HepG2 (cell line): ENCODE results near the gene FRMD8. TPM values are rescaled to one million over a fixed set of nuclear protein-coding genes. Genes with fewer than 3 reads are reported as not detected.
A peak's percentile ranks its signal among the peaks of the same experiment; 100 is the strongest.

Source experiments
- CC2D1A ChIP-seq: sonication (generic); formaldehyde crosslinking; IDR thresholded peaks from 2 replicates; pipeline ENCODE4 v1.8.1; 2023; ENCODE audit warnings: mild to moderate bottlenecking, missing genetic modification reagents
- MED8 ChIP-seq: sonication (generic); formaldehyde crosslinking; IDR thresholded peaks from 2 replicates; pipeline ENCODE4 v1.8.1; 2023; ENCODE audit warnings: mild to moderate bottlenecking, missing genetic modification reagents; ENCODE audit not compliant: insufficient replicate concordance
- RFX3 ChIP-seq: IDR thresholded peaks from 2 replicates; pipeline ENCODE4 v1.6.1; 2016; ENCODE audit warnings: missing biosample characterization, missing genetic modification reagents
- TSC22D2 ChIP-seq: sonication (generic); formaldehyde crosslinking; IDR thresholded peaks from 2 replicates; pipeline ENCODE4 v1.5.1; 2020; ENCODE audit warnings: missing genetic modification reagents, mild to moderate bottlenecking, borderline replicate concordance
- ZMYM4 ChIP-seq: sonication (generic); formaldehyde crosslinking; IDR thresholded peaks from 2 replicates; pipeline ENCODE4 v1.8.1; 2023; ENCODE audit warnings: mild to moderate bottlenecking, missing genetic modification reagents
- ZNF335 ChIP-seq: sonication (generic); formaldehyde crosslinking; IDR thresholded peaks from 2 replicates; pipeline ENCODE4 v1.4.0; 2020; ENCODE audit warnings: missing genetic modification reagents
- ZNF616 ChIP-seq: sonication (generic); formaldehyde crosslinking; IDR thresholded peaks from 2 replicates; pipeline ENCODE4 v1.5.0; 2020; ENCODE audit warnings: low read depth, mild to moderate bottlenecking, missing genetic modification reagents
- ZNF644 ChIP-seq: IDR thresholded peaks from 2 replicates; pipeline ENCODE4 v1.6.1; 2016; ENCODE audit warnings: low read depth
- ZNF773 ChIP-seq: sonication (generic); formaldehyde crosslinking; IDR thresholded peaks from 2 replicates; pipeline ENCODE4 v1.4.0; 2020; ENCODE audit warnings: missing genetic modification reagents, borderline replicate concordance
- polyA plus RNA-seq, 8 experiments: library from polyadenylated mRNA; depleted of rRNA in 3 of 8; stranded (reverse) in 7 of 8; unstranded in 1 of 8; fragments of >200 nt; fragmentation: Illumina TruSeq in 4 of 8; extraction: Trizol in 4 of 8; gene quantifications; 2 replicates each; pipeline versions ENCODE4 v1.2.1 to v1.2.3, GENCODE V29; 2011 to 2016; ENCODE audit warnings: low read depth in 4 of 8, missing spikeins in 1 of 8, mixed read lengths in 1 of 8; ENCODE audit not compliant: insufficient read depth in 1 of 8
- total RNA-seq, 5 experiments: library from RNA; depleted of rRNA; stranded (reverse); fragments of >200 nt; fragmentation: Illumina TruSeq; extraction: Trizol; gene quantifications; 2 replicates each; pipeline ENCODE4 v1.2.3, GENCODE V29; 2016; ENCODE audit warnings: low read depth in 1 of 5
- TF ChIP-seq, protein P1 (sequence below): sonication (generic); formaldehyde crosslinking; IDR thresholded peaks from 2 replicates; pipeline ENCODE4 v1.5.0; 2020; ENCODE audit warnings: missing genetic modification reagents
- TF ChIP-seq, protein P2 (sequence below): sonication (generic); formaldehyde crosslinking; IDR thresholded peaks from 2 replicates; pipeline ENCODE4 v1.4.0; 2020; ENCODE audit warnings: missing genetic modification reagents, borderline replicate concordance
- TF ChIP-seq, protein P3 (sequence below): sonication (generic); formaldehyde crosslinking; IDR thresholded peaks from 2 replicates; pipeline ENCODE4 v1.4.0; 2020; ENCODE audit warnings: mild to moderate bottlenecking, missing genetic modification reagents, borderline replicate concordance
- TF ChIP-seq, protein P4 (sequence below), 2 experiments: sonication (generic) in 1 of 2; formaldehyde crosslinking in 1 of 2; IDR thresholded peaks; 2 replicates each; pipeline versions ENCODE4 v1.4.0 to v1.6.1; 2016 to 2020; ENCODE audit warnings: borderline replicate concordance in 1 of 2, low read depth in 1 of 2, mild to moderate bottlenecking in 1 of 2, missing genetic modification reagents in 1 of 2
- TF ChIP-seq, protein P5 (sequence below): sonication (generic); formaldehyde crosslinking; IDR thresholded peaks from 2 replicates; pipeline ENCODE4 v1.4.0; 2020; ENCODE audit warnings: missing genetic modification reagents

FRMD8 gene
- total and polyA plus RNA-seq, 2 of the 13 experiments (the other 11 are each of a cell fraction or from before 2014, with no cell fraction given), result 5.8 to 20.6 TPM

DNA sequence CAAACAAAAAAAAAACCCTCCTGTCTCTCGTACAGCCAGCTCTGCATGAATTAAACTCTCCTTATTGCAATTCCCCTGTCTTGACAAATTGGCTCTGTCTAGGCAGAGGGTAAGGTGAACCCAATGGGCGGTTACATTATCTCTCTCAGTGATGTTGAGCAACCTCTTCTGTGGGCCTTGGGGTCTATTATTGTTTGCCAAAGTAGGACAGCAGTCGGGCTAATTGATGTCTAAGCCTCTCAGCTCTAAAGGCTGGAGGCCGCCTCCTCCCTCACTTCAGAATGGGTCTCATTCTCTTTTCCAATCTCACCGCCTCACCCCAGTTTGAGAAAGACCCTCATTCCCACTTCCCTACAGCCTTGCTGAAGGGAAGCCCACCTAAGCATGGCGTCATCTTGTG is 2.7 kb upstream of the FRMD8 start (continued):
- TF ChIP-seq TSC22D2 (CRISPR knock-in tag), result no peak
- no peak for TF ChIP-seq CC2D1A (CRISPR knock-in tag)
- TF ChIP-seq, protein P1, sequence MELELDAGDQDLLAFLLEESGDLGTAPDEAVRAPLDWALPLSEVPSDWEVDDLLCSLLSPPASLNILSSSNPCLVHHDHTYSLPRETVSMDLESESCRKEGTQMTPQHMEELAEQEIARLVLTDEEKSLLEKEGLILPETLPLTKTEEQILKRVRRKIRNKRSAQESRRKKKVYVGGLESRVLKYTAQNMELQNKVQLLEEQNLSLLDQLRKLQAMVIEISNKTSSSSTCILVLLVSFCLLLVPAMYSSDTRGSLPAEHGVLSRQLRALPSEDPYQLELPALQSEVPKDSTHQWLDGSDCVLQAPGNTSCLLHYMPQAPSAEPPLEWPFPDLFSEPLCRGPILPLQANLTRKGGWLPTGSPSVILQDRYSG, result no peak
- TF ChIP-seq, protein P2, sequence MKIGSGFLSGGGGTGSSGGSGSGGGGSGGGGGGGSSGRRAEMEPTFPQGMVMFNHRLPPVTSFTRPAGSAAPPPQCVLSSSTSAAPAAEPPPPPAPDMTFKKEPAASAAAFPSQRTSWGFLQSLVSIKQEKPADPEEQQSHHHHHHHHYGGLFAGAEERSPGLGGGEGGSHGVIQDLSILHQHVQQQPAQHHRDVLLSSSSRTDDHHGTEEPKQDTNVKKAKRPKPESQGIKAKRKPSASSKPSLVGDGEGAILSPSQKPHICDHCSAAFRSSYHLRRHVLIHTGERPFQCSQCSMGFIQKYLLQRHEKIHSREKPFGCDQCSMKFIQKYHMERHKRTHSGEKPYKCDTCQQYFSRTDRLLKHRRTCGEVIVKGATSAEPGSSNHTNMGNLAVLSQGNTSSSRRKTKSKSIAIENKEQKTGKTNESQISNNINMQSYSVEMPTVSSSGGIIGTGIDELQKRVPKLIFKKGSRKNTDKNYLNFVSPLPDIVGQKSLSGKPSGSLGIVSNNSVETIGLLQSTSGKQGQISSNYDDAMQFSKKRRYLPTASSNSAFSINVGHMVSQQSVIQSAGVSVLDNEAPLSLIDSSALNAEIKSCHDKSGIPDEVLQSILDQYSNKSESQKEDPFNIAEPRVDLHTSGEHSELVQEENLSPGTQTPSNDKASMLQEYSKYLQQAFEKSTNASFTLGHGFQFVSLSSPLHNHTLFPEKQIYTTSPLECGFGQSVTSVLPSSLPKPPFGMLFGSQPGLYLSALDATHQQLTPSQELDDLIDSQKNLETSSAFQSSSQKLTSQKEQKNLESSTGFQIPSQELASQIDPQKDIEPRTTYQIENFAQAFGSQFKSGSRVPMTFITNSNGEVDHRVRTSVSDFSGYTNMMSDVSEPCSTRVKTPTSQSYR, result peak; percentile 27; the same call in 1 of the 2 replicates
- TF ChIP-seq, protein P3, sequence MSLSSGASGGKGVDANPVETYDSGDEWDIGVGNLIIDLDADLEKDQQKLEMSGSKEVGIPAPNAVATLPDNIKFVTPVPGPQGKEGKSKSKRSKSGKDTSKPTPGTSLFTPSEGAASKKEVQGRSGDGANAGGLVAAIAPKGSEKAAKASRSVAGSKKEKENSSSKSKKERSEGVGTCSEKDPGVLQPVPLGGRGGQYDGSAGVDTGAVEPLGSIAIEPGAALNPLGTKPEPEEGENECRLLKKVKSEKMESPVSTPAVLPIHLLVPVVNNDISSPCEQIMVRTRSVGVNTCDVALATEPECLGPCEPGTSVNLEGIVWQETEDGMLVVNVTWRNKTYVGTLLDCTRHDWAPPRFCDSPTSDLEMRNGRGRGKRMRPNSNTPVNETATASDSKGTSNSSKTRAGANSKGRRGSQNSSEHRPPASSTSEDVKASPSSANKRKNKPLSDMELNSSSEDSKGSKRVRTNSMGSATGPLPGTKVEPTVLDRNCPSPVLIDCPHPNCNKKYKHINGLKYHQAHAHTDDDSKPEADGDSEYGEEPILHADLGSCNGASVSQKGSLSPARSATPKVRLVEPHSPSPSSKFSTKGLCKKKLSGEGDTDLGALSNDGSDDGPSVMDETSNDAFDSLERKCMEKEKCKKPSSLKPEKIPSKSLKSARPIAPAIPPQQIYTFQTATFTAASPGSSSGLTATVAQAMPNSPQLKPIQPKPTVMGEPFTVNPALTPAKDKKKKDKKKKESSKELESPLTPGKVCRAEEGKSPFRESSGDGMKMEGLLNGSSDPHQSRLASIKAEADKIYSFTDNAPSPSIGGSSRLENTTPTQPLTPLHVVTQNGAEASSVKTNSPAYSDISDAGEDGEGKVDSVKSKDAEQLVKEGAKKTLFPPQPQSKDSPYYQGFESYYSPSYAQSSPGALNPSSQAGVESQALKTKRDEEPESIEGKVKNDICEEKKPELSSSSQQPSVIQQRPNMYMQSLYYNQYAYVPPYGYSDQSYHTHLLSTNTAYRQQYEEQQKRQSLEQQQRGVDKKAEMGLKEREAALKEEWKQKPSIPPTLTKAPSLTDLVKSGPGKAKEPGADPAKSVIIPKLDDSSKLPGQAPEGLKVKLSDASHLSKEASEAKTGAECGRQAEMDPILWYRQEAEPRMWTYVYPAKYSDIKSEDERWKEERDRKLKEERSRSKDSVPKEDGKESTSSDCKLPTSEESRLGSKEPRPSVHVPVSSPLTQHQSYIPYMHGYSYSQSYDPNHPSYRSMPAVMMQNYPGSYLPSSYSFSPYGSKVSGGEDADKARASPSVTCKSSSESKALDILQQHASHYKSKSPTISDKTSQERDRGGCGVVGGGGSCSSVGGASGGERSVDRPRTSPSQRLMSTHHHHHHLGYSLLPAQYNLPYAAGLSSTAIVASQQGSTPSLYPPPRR (CRISPR knock-in tag), result peak; percentile 24; the same call in 1 of the 2 replicates
- no peak for TF ChIP-seq ZMYM4 (CRISPR knock-in tag)
- TF ChIP-seq MED8 (CRISPR knock-in tag), result no peak
- TF ChIP-seq RFX3 (CRISPR knock-in tag), result no peak
- peak; percentile 69; the same call in 1 of the 2 replicates for TF ChIP-seq ZNF644 (CRISPR knock-in tag)
- TF ChIP-seq ZNF773, result no peak
- TF ChIP-seq, protein P4, sequence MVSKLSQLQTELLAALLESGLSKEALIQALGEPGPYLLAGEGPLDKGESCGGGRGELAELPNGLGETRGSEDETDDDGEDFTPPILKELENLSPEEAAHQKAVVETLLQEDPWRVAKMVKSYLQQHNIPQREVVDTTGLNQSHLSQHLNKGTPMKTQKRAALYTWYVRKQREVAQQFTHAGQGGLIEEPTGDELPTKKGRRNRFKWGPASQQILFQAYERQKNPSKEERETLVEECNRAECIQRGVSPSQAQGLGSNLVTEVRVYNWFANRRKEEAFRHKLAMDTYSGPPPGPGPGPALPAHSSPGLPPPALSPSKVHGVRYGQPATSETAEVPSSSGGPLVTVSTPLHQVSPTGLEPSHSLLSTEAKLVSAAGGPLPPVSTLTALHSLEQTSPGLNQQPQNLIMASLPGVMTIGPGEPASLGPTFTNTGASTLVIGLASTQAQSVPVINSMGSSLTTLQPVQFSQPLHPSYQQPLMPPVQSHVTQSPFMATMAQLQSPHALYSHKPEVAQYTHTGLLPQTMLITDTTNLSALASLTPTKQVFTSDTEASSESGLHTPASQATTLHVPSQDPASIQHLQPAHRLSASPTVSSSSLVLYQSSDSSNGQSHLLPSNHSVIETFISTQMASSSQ (IDR thresholded peaks at IDR 0.05; ENCODE audit: low read depth), result no peak
- TF ChIP-seq, protein P4 (CRISPR knock-in tag; IDR thresholded peaks at IDR 0.05; ENCODE audit: borderline replicate concordance), result 0 out of 2 replicates have a peak, but pooled peaks have one; percentile 14
- no peak for TF ChIP-seq ZNF335 (CRISPR knock-in tag)
- no peak for TF ChIP-seq ZNF616 (CRISPR knock-in tag)
- TF ChIP-seq, protein P5, sequence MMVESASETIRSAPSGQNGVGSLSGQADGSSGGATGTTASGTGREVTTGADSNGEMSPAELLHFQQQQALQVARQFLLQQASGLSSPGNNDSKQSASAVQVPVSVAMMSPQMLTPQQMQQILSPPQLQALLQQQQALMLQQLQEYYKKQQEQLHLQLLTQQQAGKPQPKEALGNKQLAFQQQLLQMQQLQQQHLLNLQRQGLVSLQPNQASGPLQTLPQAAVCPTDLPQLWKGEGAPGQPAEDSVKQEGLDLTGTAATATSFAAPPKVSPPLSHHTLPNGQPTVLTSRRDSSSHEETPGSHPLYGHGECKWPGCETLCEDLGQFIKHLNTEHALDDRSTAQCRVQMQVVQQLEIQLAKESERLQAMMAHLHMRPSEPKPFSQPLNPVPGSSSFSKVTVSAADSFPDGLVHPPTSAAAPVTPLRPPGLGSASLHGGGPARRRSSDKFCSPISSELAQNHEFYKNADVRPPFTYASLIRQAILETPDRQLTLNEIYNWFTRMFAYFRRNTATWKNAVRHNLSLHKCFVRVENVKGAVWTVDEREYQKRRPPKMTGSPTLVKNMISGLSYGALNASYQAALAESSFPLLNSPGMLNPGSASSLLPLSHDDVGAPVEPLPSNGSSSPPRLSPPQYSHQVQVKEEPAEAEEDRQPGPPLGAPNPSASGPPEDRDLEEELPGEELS, result no peak
- TF ChIP-seq, all 625 proteins: peak for 55
